DOHH2 (cell line): Measurements from ENCODE around the gene SPAAR.

Source experiments
- H3F3A ChIP-seq: fragments of 200-600 bp; sonication (generic), shearing (Covaris generic); 2 replicates; pipeline ENCODE4 v1.6.0; 2016; ENCODE audit warnings: antibody characterized with exemption, mild to moderate bottlenecking; ENCODE audit not compliant: control insufficient read depth, insufficient read depth
- H3K27ac ChIP-seq: fragments of 200-600 bp; sonication (generic); 2 replicates; pipeline ENCODE4 v1.5.1; 2014; ENCODE audit warnings: low read depth, mild to moderate bottlenecking, low read length, moderate library complexity
- H3K27me3 ChIP-seq: fragments of 200-600 bp; sonication (generic); 2 replicates; pipeline ENCODE4 v1.6.1; 2014; ENCODE audit warnings: mild to moderate bottlenecking, low read length, mixed read lengths; ENCODE audit not compliant: control insufficient read depth
- H3K36me3 ChIP-seq: fragments of 200-600 bp; sonication (generic); 2 replicates; pipeline ENCODE4 v1.6.1; 2014; ENCODE audit warnings: mild to moderate bottlenecking, low read length, moderate library complexity, mixed read lengths; ENCODE audit not compliant: control insufficient read depth
- H3K4me1 ChIP-seq: fragments of 200-600 bp; sonication (generic); 2 replicates; pipeline ENCODE4 v1.6.1; 2014; ENCODE audit warnings: mild to moderate bottlenecking, low read length, mixed read lengths; ENCODE audit not compliant: control insufficient read depth
- H3K4me2 ChIP-seq: fragments of 200-600 bp; sonication (generic); 2 replicates; pipeline ENCODE4 v1.6.0; 2014; ENCODE audit warnings: mild to moderate bottlenecking, low read length, moderate library complexity
- H3K4me3 ChIP-seq: fragments of 200-600 bp; sonication (generic); 2 replicates; pipeline ENCODE4 v1.5.1; 2014; ENCODE audit warnings: mild to moderate bottlenecking, low read length, mixed read lengths
- H3K79me2 ChIP-seq: fragments of 200-600 bp; sonication (generic); 2 replicates; pipeline ENCODE4 v1.6.1; 2014; ENCODE audit warnings: mild to moderate bottlenecking, low read length, mixed read lengths; ENCODE audit not compliant: control insufficient read depth
- H3K9me2 ChIP-seq: fragments of 200-600 bp; sonication (generic); replicated peaks from 2 replicates; pipeline ENCODE4 v1.6.1; 2014; ENCODE audit warnings: mild to moderate bottlenecking, low read length, mixed read lengths; ENCODE audit not compliant: control insufficient read depth
- H3K9me3 ChIP-seq: fragments of 200-600 bp; sonication (generic); 2 replicates; pipeline ENCODE4 v1.6.1; 2014; ENCODE audit warnings: antibody characterized with exemption, low read length, mixed read lengths; ENCODE audit not compliant: control insufficient read depth, insufficient read depth
- H4K20me1 ChIP-seq: fragments of 200-600 bp; sonication (generic); 2 replicates; pipeline ENCODE4 v1.6.0; 2014; ENCODE audit warnings: low read depth, mild to moderate bottlenecking, antibody characterized with exemption, low read length, moderate library complexity; ENCODE audit not compliant: control insufficient read depth, insufficient read depth
- EZH2phosphoT487 ChIP-seq: fragments of 200-600 bp; sonication (generic); IDR thresholded peaks from 2 replicates; pipeline ENCODE4 v1.6.1; 2017; ENCODE audit warnings: borderline replicate concordance, mild to moderate bottlenecking, antibody characterized with exemption, low read length, moderate library complexity, mixed read lengths
- TF ChIP-seq, protein P1 (sequence below): fragments of 200-600 bp; sonication (generic); IDR thresholded peaks from one replicate; pipeline ENCODE4 v1.5.1; 2014; ENCODE audit warnings: antibody characterized with exemption, mild to moderate bottlenecking, low read depth, low read length; ENCODE audit not compliant: poor library complexity, severe bottlenecking

SPAAR gene, protein sequence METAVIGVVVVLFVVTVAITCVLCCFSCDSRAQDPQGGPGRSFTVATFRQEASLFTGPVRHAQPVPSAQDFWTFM

GRCh38 chr9:35909274-35909673 lies at the start of gene SPAAR:
Gene SPAAR (plus strand): TSS chr9:35909490. CDS start chr9:35910464, 974 bp downstream.
- H3F3A ChIP-seq = 0 out of 2 replicates have a peak, but pooled peaks cover 2% of the 10 kb centered on the region
- H3K79me2 ChIP-seq = no peaks in the 10 kb centered on the region
- no peaks in the 10 kb centered on the region for H3K9me3 ChIP-seq
- no peaks in the 10 kb centered on the region for H3K9me2 ChIP-seq
- no peaks in the 10 kb centered on the region for H3K36me3 ChIP-seq
- H3K4me2 ChIP-seq = no peak within 1 kb of the TSS
- H3K27me3 ChIP-seq = peaks cover 20% of the 10 kb centered on the region
- H3K27ac ChIP-seq = no peak within 1 kb of the TSS
- TF ChIP-seq, protein P1, sequence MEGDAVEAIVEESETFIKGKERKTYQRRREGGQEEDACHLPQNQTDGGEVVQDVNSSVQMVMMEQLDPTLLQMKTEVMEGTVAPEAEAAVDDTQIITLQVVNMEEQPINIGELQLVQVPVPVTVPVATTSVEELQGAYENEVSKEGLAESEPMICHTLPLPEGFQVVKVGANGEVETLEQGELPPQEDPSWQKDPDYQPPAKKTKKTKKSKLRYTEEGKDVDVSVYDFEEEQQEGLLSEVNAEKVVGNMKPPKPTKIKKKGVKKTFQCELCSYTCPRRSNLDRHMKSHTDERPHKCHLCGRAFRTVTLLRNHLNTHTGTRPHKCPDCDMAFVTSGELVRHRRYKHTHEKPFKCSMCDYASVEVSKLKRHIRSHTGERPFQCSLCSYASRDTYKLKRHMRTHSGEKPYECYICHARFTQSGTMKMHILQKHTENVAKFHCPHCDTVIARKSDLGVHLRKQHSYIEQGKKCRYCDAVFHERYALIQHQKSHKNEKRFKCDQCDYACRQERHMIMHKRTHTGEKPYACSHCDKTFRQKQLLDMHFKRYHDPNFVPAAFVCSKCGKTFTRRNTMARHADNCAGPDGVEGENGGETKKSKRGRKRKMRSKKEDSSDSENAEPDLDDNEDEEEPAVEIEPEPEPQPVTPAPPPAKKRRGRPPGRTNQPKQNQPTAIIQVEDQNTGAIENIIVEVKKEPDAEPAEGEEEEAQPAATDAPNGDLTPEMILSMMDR = no peak
- no peak for TF ChIP-seq EZH2phosphoT487
- H3K4me3 ChIP-seq = no peak within 1 kb of the TSS
- peaks cover 3% of the 10 kb centered on the region; the same call in 1 of the 2 replicates for H3K4me1 ChIP-seq
- no peaks in the 10 kb centered on the region for H4K20me1 ChIP-seq

GRCh38 chr9:35859990-35860339 lies 49.3 kb upstream of the SPAAR start:
- Histone ChIP-seq H3K27ac (no peak overlapping the region), H3K4me3 (no peak overlapping the region), H3K9me3 (no peaks in the 10 kb centered on the region), H3K27me3 (peaks cover 12% of the 10 kb centered on the region), H3F3A (no peaks in the 10 kb centered on the region), H3K79me2 (no peaks in the 10 kb centered on the region), H3K4me1 (no peaks in the 10 kb centered on the region), H3K4me2 (no peak overlapping the region), H3K9me2 (no peaks in the 10 kb centered on the region), H3K36me3 (no peaks in the 10 kb centered on the region), H4K20me1 (no peaks in the 10 kb centered on the region)
- TF ChIP-seq EZH2phosphoT487 = no peak
- TF ChIP-seq, protein P1 = no peak

DNA sequence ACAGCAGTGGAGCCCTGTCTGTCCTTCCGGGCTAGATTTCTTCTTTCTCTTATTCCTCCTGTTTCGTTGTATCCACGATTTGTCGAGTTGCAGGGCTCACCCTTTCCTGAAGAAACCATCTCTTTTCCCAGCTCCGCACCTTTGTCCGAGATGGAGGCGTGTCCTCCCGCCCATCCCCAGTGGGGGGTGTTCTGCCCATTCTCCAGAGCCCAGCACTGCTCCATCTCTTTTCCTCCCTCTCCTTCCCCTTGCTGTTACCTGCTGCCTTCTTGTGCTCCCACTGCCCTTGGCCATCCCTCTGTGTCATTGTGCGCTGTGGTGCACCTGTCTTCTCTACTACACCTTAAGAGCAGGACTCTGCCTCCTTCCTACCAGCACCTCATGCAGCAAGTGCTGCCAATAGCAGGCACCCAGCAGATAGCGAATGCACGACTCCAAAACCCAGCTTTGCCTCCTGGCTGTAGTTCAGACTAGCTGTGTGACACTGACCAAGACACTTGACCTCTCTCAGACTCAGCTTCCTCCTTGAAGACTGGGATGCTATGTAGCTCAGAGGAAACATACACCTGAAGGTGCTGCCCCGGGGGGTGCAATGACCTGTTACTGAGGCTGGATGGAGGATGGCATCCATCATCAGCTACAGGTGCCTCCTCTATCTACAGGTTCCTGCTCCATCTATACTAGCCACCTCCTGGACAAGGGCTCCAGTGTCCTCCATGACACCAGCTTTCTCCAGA lies 48.0 kb upstream of the SPAAR start:
- Histone ChIP-seq H3K9me2 (no peaks in the 10 kb centered on the region), H3F3A (no peaks in the 10 kb centered on the region), H3K9me3 (no peaks in the 10 kb centered on the region), H4K20me1 (no peaks in the 10 kb centered on the region), H3K4me1 (no peaks in the 10 kb centered on the region), H3K4me3 (no peak overlapping the region), H3K27me3 (peaks cover 12% of the 10 kb centered on the region), H3K4me2 (no peak overlapping the region), H3K36me3 (no peaks in the 10 kb centered on the region), H3K27ac (no peak overlapping the region), H3K79me2 (no peaks in the 10 kb centered on the region)
- TF ChIP-seq, protein P1 = no peak
- no peak for TF ChIP-seq EZH2phosphoT487
